H1 (cell line): Measurements from ENCODE around the gene DIAPH2. TPM values are rescaled to one million over a fixed set of nuclear protein-coding genes. Genes with fewer than 3 reads are reported as not detected.
A peak's percentile ranks its signal among the peaks of the same experiment; 100 is the strongest.

Experiments
- CTCF ChIA-PET: fragments of 300-600 bp; sonication (Branson Sonifier 250); formaldehyde crosslinking; loops from one replicate; lab custom pipeline; 2021; ENCODE audit not compliant: partially characterized antibody; lab: Charles Lee
- POLR2A ChIA-PET: fragments of 300-600 bp; sonication (Branson Sonifier 250); formaldehyde crosslinking; loops from one replicate; lab custom pipeline; 2021; ENCODE audit warnings: inconsistent platforms; ENCODE audit not compliant: partially characterized antibody; lab: Charles Lee
- DNase-seq, 2 experiments: peaks; one replicate each; pipeline versions ENCODE4 v3.0.0 to v3.0.0-alpha.2; 2010 to 2022; ENCODE audit warnings: low spot score in 2 of 2, low read depth in 1 of 2, mixed read lengths in 1 of 2
- FAIRE-seq: peaks from 2 replicates; lab custom pipeline; 2011; peaks lifted over from hg19 to GRCh38; lab: Jason Lieb, UNC
- H2AFZ ChIP-seq: 2 replicates; pipeline ENCODE4 v1.8.1; 2012; ENCODE audit warnings: low read length, inconsistent platforms
- H2AK5ac ChIP-seq: 2 replicates; pipeline ENCODE4 v1.6.1; 2013; ENCODE audit warnings: low read depth, low read length
- H2BK120ac ChIP-seq: replicated peaks from 2 replicates; pipeline ENCODE3; 2013; ENCODE audit warnings: low read depth, low read length, inconsistent platforms
- H2BK12ac ChIP-seq: 2 replicates; pipeline ENCODE4 v1.6.1; 2013; ENCODE audit warnings: low read depth, low read length
- H2BK15ac ChIP-seq: 2 replicates; pipeline ENCODE4 v1.6.1; 2013; ENCODE audit warnings: low read length
- H2BK20ac ChIP-seq: 2 replicates; pipeline ENCODE4 v1.6.1; 2013; ENCODE audit warnings: low read length
- H2BK5ac ChIP-seq: 2 replicates; pipeline ENCODE4 v1.6.1; 2013; ENCODE audit warnings: low read depth, low read length
- H3K14ac ChIP-seq: 2 replicates; pipeline ENCODE4 v1.6.1; 2013; ENCODE audit warnings: inconsistent platforms; ENCODE audit not compliant: insufficient read length
- H3K18ac ChIP-seq: 2 replicates; pipeline ENCODE4 v1.6.1; 2013; ENCODE audit warnings: low read length; ENCODE audit errors: extremely low read depth
- H3K23ac ChIP-seq: 2 replicates; pipeline ENCODE4 v1.6.1; 2013; ENCODE audit warnings: inconsistent platforms; ENCODE audit not compliant: insufficient read length
- H3K23me2 ChIP-seq: 2 replicates; pipeline ENCODE4 v1.6.1; 2013; ENCODE audit warnings: low read depth, low read length
- H3K27ac ChIP-seq: 2 replicates; pipeline ENCODE4 v1.6.1; 2011; ENCODE audit warnings: low read depth, low read length, inconsistent platforms
- H3K27me3 ChIP-seq, 4 experiments: replicated peaks in 1 of 4; 1 replicate in 1 of 4; 2 replicates in 3 of 4; pipeline versions ENCODE4 v1.6.1 to v1.8.1; 2011 to 2013; ENCODE audit warnings: low read length in 3 of 4, mild to moderate bottlenecking in 3 of 4, inconsistent platforms in 2 of 4, mixed read lengths in 2 of 4, moderate library complexity in 1 of 4; ENCODE audit not compliant: control insufficient read depth in 3 of 4, insufficient read depth in 3 of 4; ENCODE audit errors: extremely low read depth in 1 of 4
- H3K36me3 ChIP-seq, 4 experiments: 2 replicates each; pipeline versions ENCODE4 v1.6.1 to v1.8.1; 2011 to 2013; ENCODE audit warnings: mild to moderate bottlenecking in 4 of 4, low read length in 3 of 4, moderate library complexity in 2 of 4, control low read depth in 1 of 4, inconsistent platforms in 1 of 4; ENCODE audit not compliant: insufficient read depth in 4 of 4, control insufficient read depth in 2 of 4
- H3K4ac ChIP-seq: replicated peaks from 2 replicates; pipeline ENCODE3; 2013; ENCODE audit warnings: low read length, low read depth, mixed read lengths, inconsistent platforms; ENCODE audit not compliant: insufficient read length
- H3K4me1 ChIP-seq, 4 experiments: replicated peaks in 1 of 4; 1 replicate in 1 of 4; 2 replicates in 3 of 4; pipeline versions ENCODE4 v1.6.1 to v1.8.1; 2011 to 2013; ENCODE audit warnings: low read length in 3 of 4, inconsistent platforms in 2 of 4, mixed read lengths in 1 of 4; ENCODE audit not compliant: insufficient read depth in 4 of 4, control insufficient read depth in 3 of 4
- H3K4me2 ChIP-seq, 2 experiments: 2 replicates each; pipeline versions ENCODE4 v1.6.1 to v1.8.1; 2011 to 2013; ENCODE audit warnings: low read depth in 2 of 2, low read length in 2 of 2, control low read depth in 1 of 2, inconsistent platforms in 1 of 2, mild to moderate bottlenecking in 1 of 2; ENCODE audit not compliant: insufficient read depth in 1 of 2
- H3K4me3 ChIP-seq, 4 experiments: fragments of 200-600, 300-600 bp in 1 of 4; sonication (generic), shearing (Covaris generic), sonication (Bioruptor Twin) in 1 of 4; 2 replicates each; pipeline versions ENCODE4 v1.5.1 to v1.8.1; 2011 to 2016; ENCODE audit warnings: low read length in 4 of 4, low read depth in 3 of 4, control low read depth in 2 of 4, inconsistent platforms in 2 of 4, mild to moderate bottlenecking in 2 of 4, mixed read lengths in 1 of 4, moderate library complexity in 1 of 4; ENCODE audit not compliant: insufficient read depth in 2 of 4; ENCODE audit errors: extremely low read depth in 1 of 4
- H3K56ac ChIP-seq: replicated peaks from 2 replicates; pipeline ENCODE3; 2013; ENCODE audit warnings: low read depth, mild to moderate bottlenecking, mixed read lengths, low read length, inconsistent platforms; ENCODE audit not compliant: insufficient read length
- H3K79me1 ChIP-seq: 2 replicates; pipeline ENCODE4 v1.6.1; 2013; ENCODE audit warnings: low read depth, low read length, control low read depth
- H3K79me2 ChIP-seq, 2 experiments: 2 replicates each; pipeline versions ENCODE4 v1.6.1 to v1.8.1; 2012 to 2013; ENCODE audit warnings: low read length in 2 of 2, mild to moderate bottlenecking in 2 of 2, inconsistent platforms in 1 of 2; ENCODE audit not compliant: insufficient read depth in 2 of 2, control insufficient read depth in 1 of 2
- H3K9ac ChIP-seq, 4 experiments: replicated peaks in 1 of 4; 1 replicate in 1 of 4; 2 replicates in 3 of 4; pipeline versions ENCODE4 v1.6.1 to v1.8.1; 2011 to 2013; ENCODE audit warnings: low read depth in 3 of 4, low read length in 3 of 4, control low read depth in 2 of 4, mild to moderate bottlenecking in 2 of 4, moderate library complexity in 2 of 4, inconsistent platforms in 1 of 4; ENCODE audit errors: extremely low read depth in 1 of 4
- H3K9me3 ChIP-seq, 2 experiments: 2 replicates each; pipeline versions ENCODE4 v1.6.1 to v1.8.1; 2012 to 2013; ENCODE audit warnings: mild to moderate bottlenecking in 2 of 2, moderate library complexity in 2 of 2, control low read depth in 1 of 2, inconsistent platforms in 1 of 2, low read depth in 1 of 2, low read length in 1 of 2, mixed read lengths in 1 of 2; ENCODE audit not compliant: insufficient read depth in 2 of 2
- H4K20me1 ChIP-seq, 2 experiments: replicated peaks in 1 of 2; 2 replicates each; pipeline versions ENCODE3 to v1.8.1; 2011 to 2013; ENCODE audit warnings: inconsistent platforms in 2 of 2, low read length in 2 of 2, mild to moderate bottlenecking in 1 of 2; ENCODE audit not compliant: insufficient read depth in 2 of 2, control insufficient read depth in 1 of 2
- H4K5ac ChIP-seq: 2 replicates; pipeline ENCODE4 v1.6.1; 2013; ENCODE audit warnings: low read length, low read depth, mixed read lengths, inconsistent platforms; ENCODE audit not compliant: insufficient read length
- H4K8ac ChIP-seq: 2 replicates; pipeline ENCODE4 v1.8.0; 2013; ENCODE audit warnings: mild to moderate bottlenecking, moderate library complexity, low read length, inconsistent platforms; ENCODE audit not compliant: insufficient read depth; ENCODE audit errors: extremely low read depth
- H4K91ac ChIP-seq: replicated peaks from 2 replicates; pipeline ENCODE3; 2013; ENCODE audit warnings: low read length, mixed read lengths, inconsistent platforms; ENCODE audit not compliant: insufficient read length
- ASH2L ChIP-seq: fragments of 200-600, 300-600 bp; sonication (generic); IDR thresholded peaks from one replicate; pipeline ENCODE4 v1.7.1; 2017; ENCODE audit warnings: low read length
- BACH1 ChIP-seq: IDR thresholded peaks from 2 replicates; pipeline ENCODE4 v1.6.1; 2012; ENCODE audit warnings: low read length, improper control_type of control experiment
- FOSL1 ChIP-seq: IDR thresholded peaks from 2 replicates; pipeline ENCODE4 v1.6.1; 2011; ENCODE audit warnings: mild to moderate bottlenecking, low read depth, low read length, moderate library complexity; ENCODE audit not compliant: insufficient read depth
- KDM4A ChIP-seq: IDR thresholded peaks from one replicate; pipeline ENCODE4 v1.7.1; 2012; ENCODE audit warnings: low read depth, mild to moderate bottlenecking, moderate library complexity, low read length, inconsistent platforms; ENCODE audit not compliant: severe bottlenecking
- MAFK ChIP-seq: IDR thresholded peaks from 2 replicates; pipeline ENCODE4 v1.6.1; 2012; ENCODE audit warnings: low read depth, mild to moderate bottlenecking, improper control_type of control experiment, low read length
- RXRA ChIP-seq: IDR thresholded peaks from 2 replicates; pipeline ENCODE4 v1.6.1; 2011; ENCODE audit warnings: low read depth, mild to moderate bottlenecking, low read length, moderate library complexity; ENCODE audit not compliant: insufficient read depth
- SIRT6 ChIP-seq: IDR thresholded peaks from one replicate; pipeline ENCODE4 v1.7.1; 2012; ENCODE audit warnings: low read length, inconsistent platforms
- TAF7 ChIP-seq: optimal IDR thresholded peaks from 2 replicates; pipeline ENCODE3; 2011; ENCODE audit warnings: low read depth, mild to moderate bottlenecking, inconsistent platforms, low read length, moderate library complexity, borderline replicate concordance
- WGBS, 2 experiments: shearing (Covaris generic) in 1 of 2; methylation state at CpG; one replicate each; pipeline versions ENCODE4 v1.1.6 to v1.1.7; 2013 to 2015; ENCODE audit warnings: low lambda C conversion rate in 2 of 2, mixed read lengths in 2 of 2, inconsistent platforms in 1 of 2, low coverage in 1 of 2, missing lambda C conversion rate in 1 of 2; ENCODE audit not compliant: insufficient replicate concordance in 2 of 2, insufficient coverage in 1 of 2, insufficient read length in 1 of 2; ENCODE audit errors: extremely low coverage in 1 of 2, missing lambda C conversion rate in 1 of 2; 5-methylcytosine and 5-hydroxymethylcytosine counted together
- polyA plus RNA-seq, 7 experiments: library from polyadenylated mRNA; depleted of rRNA in 3 of 7; stranded (reverse) in 5 of 7; unstranded in 2 of 7; fragments of >200 nt in 5 of 7; fragments of 200-250 nt in 2 of 7; gene quantifications; 1 replicate in 5 of 7; 2 replicates in 1 of 7; 4 replicates in 1 of 7; pipeline versions ENCODE4 v1.2.1 to v1.2.3, GENCODE V29; 2011 to 2013; ENCODE audit warnings: missing spikeins in 2 of 7, mixed read lengths in 2 of 7
- total RNA-seq: library from RNA; stranded (reverse); fragmentation: NEBNext Ultra II Directional; extraction: Animal tissue kit (Norgen Biotek cat#: 25700); gene quantifications from 2 replicates; pipeline ENCODE4 v1.2.1, GENCODE V29; 2021

Gene DIAPH2
- total and polyA plus RNA-seq, 2 of the 8 experiments (the other 6 are each of a cell fraction or from before 2014, with no cell fraction given) = 4.4 to 24.3 TPM

- Histone ChIP-seq H3K23ac (no peak overlapping the region), H3K27me3 (no peaks in the 10 kb centered on the region), H3K79me1 (no peaks in the 10 kb centered on the region), H2BK120ac (no peak overlapping the region), H4K5ac (no peak overlapping the region), H3K4ac (no peak overlapping the region), H3K4me2 (peak overlapping the region in 1 of 2 experiments; percentile 12; a peak in 1 of 4 replicates), H3K36me3 (no peaks in the 10 kb centered on the region), H2AFZ (no peak overlapping the region), H3K14ac (no peak overlapping the region), H3K27ac (no peak overlapping the region), H4K91ac (no peak overlapping the region), H3K56ac (no peak overlapping the region), H2BK12ac (no peak overlapping the region), H3K4me3 (no peak overlapping the region), H2BK20ac (no peak overlapping the region; the same call in 1 of the 2 replicates), H3K9me3 (no peaks in the 10 kb centered on the region), H3K79me2 (no peaks in the 10 kb centered on the region), H4K8ac (no peak overlapping the region), H3K4me1 (peaks cover 0 to 5% (median 1%) of the 10 kb centered on the region in 4 experiments; a peak in 3 of 7 replicates), H2BK15ac (no peak overlapping the region), H3K9ac (no peak overlapping the region), H4K20me1 (no peaks in the 10 kb centered on the region), H2BK5ac (no peak overlapping the region), H3K18ac (0 out of 2 replicates have a peak overlapping the region, but pooled peaks have one; percentile 48), H3K23me2 (no peaks in the 10 kb centered on the region), H2AK5ac (no peak overlapping the region)
- FAIRE-seq = no peak
- no peak for DNase-seq
- TF ChIP-seq TAF7 = no peak
- no peak for TF ChIP-seq RXRA
- TF ChIP-seq MAFK = no peak
- TF ChIP-seq FOSL1 = no peak
- TF ChIP-seq BACH1 = no peak
- no peak for TF ChIP-seq KDM4A
- no peak for TF ChIP-seq SIRT6
- no peak for TF ChIP-seq ASH2L
- WGBS, 2 experiments = 33% methylated on average over 5 of the region's 7 CpGs; no CpG with 5 or more reads in 1 of the 2 experiments
- ChIA-PET POLR2A (no interaction called here), CTCF (interaction anchor here (1.6 kb wide), 1 partner anchor 8 kb away, joined by 3 read pairs; no protein-coding TSS in a partner anchor)
These were observed 475.5 kb downstream of the DIAPH2 start for GRCh38 chrX:97159916-97160800.
